Ascending aorta (tissue), 2 donors: ENCODE results near the gene RBM33. TPM values are rescaled to one million over a fixed set of nuclear protein-coding genes. Genes with fewer than 3 reads are reported as not detected.

ENCODE experiments used
- DNase-seq, 2 donors: peaks; one replicate each; pipeline ENCODE4 v3.0.0-alpha.2; 2019; ENCODE audit warnings: low spot score in 2 of 2
- H3K27ac ChIP-seq, 2 donors: fragments of 200-600 bp; sonication (generic); one replicate each; pipeline ENCODE4 v1.5.1; 2016 to 2017; ENCODE audit warnings: mild to moderate bottlenecking in 1 of 2
- H3K27me3 ChIP-seq: fragments of 200-600 bp; sonication (generic); one replicate; pipeline ENCODE4 v1.5.1; 2017
- H3K36me3 ChIP-seq, 2 donors: fragments of 200-600 bp; sonication (generic); one replicate each; pipeline ENCODE4 v1.5.1; 2016
- H3K4me1 ChIP-seq, 2 donors: fragments of 200-600 bp; sonication (generic); one replicate each; pipeline ENCODE4 v1.5.1; 2016 to 2017; ENCODE audit warnings: mild to moderate bottlenecking in 1 of 2
- H3K4me3 ChIP-seq, 2 donors: fragments of 200-600 bp; sonication (generic); one replicate each; pipeline ENCODE4 v1.5.1; 2016 to 2017; ENCODE audit warnings: mild to moderate bottlenecking in 1 of 2
- H3K9me3 ChIP-seq, 2 donors: fragments of 200-600 bp; sonication (generic); one replicate each; pipeline ENCODE4 v1.5.1; 2016
- CTCF ChIP-seq, 3 experiments: fragments of 200-600 bp in 2 of 3; fragments of 450-650 bp in 1 of 3; sonication (generic) in 2 of 3; IDR thresholded peaks; one replicate each; pipeline ENCODE4 v1.5.1; 2016 to 2019; ENCODE audit warnings: antibody characterized with exemption in 3 of 3, mild to moderate bottlenecking in 1 of 3, moderate library complexity in 1 of 3
- intact Hi-C: fragments of 100-400 bp; cut with DNase I; formaldehyde crosslinking; loops from one replicate; pipeline ENCODE4 v1.15.1; 2023
- total RNA-seq: library from RNA; depleted of rRNA; stranded (reverse); fragments of >200 nt; gene quantifications from one replicate; pipeline ENCODE4 v1.1.0, GENCODE V29; 2016

Gene RBM33
- total RNA-seq, 1 donor from 2014 or later = 44.2 TPM

GRCh38 chr7:155680124-155680523 lies 35.7 kb downstream of the RBM33 start:
- Histone ChIP-seq H3K27ac (no peak overlapping the region), H3K9me3 (no peaks in the 10 kb centered on the region), H3K36me3 (peaks cover 12 to 28% of the 10 kb centered on the region in 2 donors), H3K4me1 (no peaks in the 10 kb centered on the region), H3K27me3 (no peaks in the 10 kb centered on the region), H3K4me3 (no peak overlapping the region)
- TF ChIP-seq CTCF (IDR thresholded peaks at IDR 0.05) = no peak
- DNase-seq = no peak
- intact Hi-C loops = no loop called here

- no peak overlapping the region for H3K27ac ChIP-seq
These were observed 36.4 kb downstream of the RBM33 start for GRCh38 chr7:155680864-155681263.

GRCh38 chr7:155681663-155682062 lies 37.2 kb downstream of the RBM33 start:
- H3K9me3 ChIP-seq = no peaks in the 10 kb centered on the region
- intact Hi-C loops = no loop called here
- no peaks in the 10 kb centered on the region for H3K27me3 ChIP-seq
- no peak for TF ChIP-seq CTCF (IDR thresholded peaks at IDR 0.05)
- no peaks in the 10 kb centered on the region for H3K4me1 ChIP-seq
- H3K36me3 ChIP-seq = peaks cover 12 to 33% of the 10 kb centered on the region in 2 donors
- DNase-seq = no peak
- no peak overlapping the region for H3K4me3 ChIP-seq
- H3K27ac ChIP-seq = no peak overlapping the region

More at GRCh38 chr7:155680864-155681263, 36.4 kb downstream of the RBM33 start:
- no peaks in the 10 kb centered on the region for H3K4me1 ChIP-seq
- no peak for DNase-seq
- no peak overlapping the region for H3K4me3 ChIP-seq
- intact Hi-C loops = no loop called here
- H3K36me3 ChIP-seq = peaks cover 12 to 28% of the 10 kb centered on the region in 2 donors
- no peaks in the 10 kb centered on the region for H3K9me3 ChIP-seq
- H3K27me3 ChIP-seq = no peaks in the 10 kb centered on the region
- TF ChIP-seq CTCF (IDR thresholded peaks at IDR 0.05) = no peak

- no peak overlapping the region for H3K4me3 ChIP-seq
These were observed 38.0 kb downstream of the RBM33 start for GRCh38 chr7:155682484-155682883.

GRCh38 chr7:155683098-155683497 lies 38.6 kb downstream of the RBM33 start:
- Histone ChIP-seq H3K9me3 (no peaks in the 10 kb centered on the region), H3K27me3 (no peaks in the 10 kb centered on the region), H3K36me3 (peaks cover 12 to 33% of the 10 kb centered on the region in 2 donors), H3K4me3 (no peak overlapping the region), H3K27ac (no peak overlapping the region), H3K4me1 (no peaks in the 10 kb centered on the region)
- intact Hi-C loops = no loop called here
- DNase-seq = no peak
- TF ChIP-seq CTCF (IDR thresholded peaks at IDR 0.05) = no peak

More at GRCh38 chr7:155682484-155682883, 38.0 kb downstream of the RBM33 start:
- intact Hi-C loops = no loop called here
- no peaks in the 10 kb centered on the region for H3K27me3 ChIP-seq
- no peaks in the 10 kb centered on the region for H3K4me1 ChIP-seq
- no peak for TF ChIP-seq CTCF (IDR thresholded peaks at IDR 0.05)
- peaks cover 12 to 33% of the 10 kb centered on the region in 2 donors for H3K36me3 ChIP-seq
- DNase-seq = no peak
- H3K27ac ChIP-seq = no peak overlapping the region
- H3K9me3 ChIP-seq = no peaks in the 10 kb centered on the region

GRCh38 chr7:155683714-155684113 lies 39.3 kb downstream of the RBM33 start:
- Histone ChIP-seq H3K27me3 (no peaks in the 10 kb centered on the region), H3K4me3 (no peak overlapping the region), H3K9me3 (no peaks in the 10 kb centered on the region), H3K4me1 (no peaks in the 10 kb centered on the region), H3K36me3 (peaks cover 12 to 31% of the 10 kb centered on the region in 2 donors), H3K27ac (no peak overlapping the region)
- no peak for TF ChIP-seq CTCF (IDR thresholded peaks at IDR 0.05)
- DNase-seq = no peak
- intact Hi-C loops = no loop called here
